A673 (cell line): ENCODE measurements around the gene MVK. TPM values are rescaled to one million over a fixed set of nuclear protein-coding genes. Genes with fewer than 3 reads are reported as not detected.

ENCODE experiments used
- BruUV-seq: library from RNA; stranded (reverse); fragments of 400-500 nt; replicated peaks from 2 replicates; lab custom pipeline; 2021; lab: Mats Ljungman, UMichigan
- CTCF ChIA-PET: fragments of 300-600 bp; sonication (Branson Sonifier 250); formaldehyde crosslinking; loops from one replicate; lab custom pipeline; 2022; ENCODE audit warnings: antibody characterized with exemption; lab: Charles Lee
- POLR2A ChIA-PET: fragments of 300-600 bp; sonication (Branson Sonifier 250); formaldehyde crosslinking; loops from one replicate; lab custom pipeline; 2022; ENCODE audit warnings: antibody characterized with exemption; ENCODE audit not compliant: low non-redundant PET; lab: Charles Lee
- DNase-seq: peaks from one replicate; pipeline ENCODE4 v3.0.0-alpha.2; 2015; ENCODE audit warnings: low spot score
- H3K27ac ChIP-seq: fragments of 200-600 bp; sonication (generic); 2 replicates; pipeline ENCODE4 v1.5.1; 2016; ENCODE audit warnings: mixed run types, low read depth, mild to moderate bottlenecking, mixed read lengths, antibody characterized with exemption, low read length; ENCODE audit not compliant: poor library complexity, severe bottlenecking
- H3K27me3 ChIP-seq: fragments of 200-600 bp; sonication (generic); replicated peaks from 2 replicates; pipeline ENCODE4 v1.6.1; 2017; ENCODE audit warnings: mixed run types, low read depth, mild to moderate bottlenecking, mixed read lengths, antibody characterized with exemption, low read length; ENCODE audit not compliant: insufficient read depth, poor library complexity
- H3K36me3 ChIP-seq: fragments of 200-600 bp; sonication (generic); 2 replicates; pipeline ENCODE4 v1.6.1; 2016; ENCODE audit warnings: mixed run types, mild to moderate bottlenecking, mixed read lengths, antibody characterized with exemption, low read length; ENCODE audit not compliant: insufficient read depth, poor library complexity, severe bottlenecking
- H3K4me1 ChIP-seq: fragments of 200-600 bp; sonication (generic); 2 replicates; pipeline ENCODE4 v1.6.1; 2017; ENCODE audit warnings: mixed run types, mild to moderate bottlenecking, mixed read lengths, antibody characterized with exemption, low read length; ENCODE audit not compliant: insufficient read depth, poor library complexity, severe bottlenecking
- H3K4me3 ChIP-seq: fragments of 200-600 bp; sonication (generic); 2 replicates; pipeline ENCODE4 v1.5.1; 2016; ENCODE audit warnings: low read depth, mixed run types, mild to moderate bottlenecking, mixed read lengths, low read length; ENCODE audit not compliant: poor library complexity, severe bottlenecking
- H3K9me3 ChIP-seq: fragments of 200-600 bp; sonication (generic); 2 replicates; pipeline ENCODE4 v1.6.1; 2016; ENCODE audit warnings: mixed run types, low read depth, mild to moderate bottlenecking, mixed read lengths, antibody characterized with exemption, low read length; ENCODE audit not compliant: poor library complexity, severe bottlenecking
- EZH2 ChIP-seq: fragments of 200-600 bp; sonication (generic); IDR thresholded peaks from 2 replicates; pipeline ENCODE4 v1.6.1; 2017; ENCODE audit warnings: borderline replicate concordance, low read depth, mild to moderate bottlenecking, mixed read lengths, antibody characterized with exemption, low read length; ENCODE audit not compliant: poor library complexity, severe bottlenecking
- intact Hi-C: fragments of 100-400 bp; cut with micrococcal nuclease; formaldehyde crosslinking; loops from one replicate; pipeline ENCODE4 v1.10.0; 2022; ENCODE audit not compliant: unreplicated experiment
- total RNA-seq: library from RNA; stranded (reverse); gene quantifications from 2 replicates; pipeline ENCODE4 v1.2.3, GENCODE V29; 2021
- TF ChIP-seq, protein P1 (sequence below): fragments of 300-800, 200-600 bp; sonication (generic); conservative IDR thresholded peaks from 2 replicates; pipeline ENCODE4 v1.5.1; 2017; ENCODE audit warnings: low read depth, mild to moderate bottlenecking, antibody characterized with exemption, low read length, moderate library complexity, mixed read lengths

MVK gene
- total RNA-seq, 1 experiment from 2014 or later, result 56.0 TPM

DNA sequence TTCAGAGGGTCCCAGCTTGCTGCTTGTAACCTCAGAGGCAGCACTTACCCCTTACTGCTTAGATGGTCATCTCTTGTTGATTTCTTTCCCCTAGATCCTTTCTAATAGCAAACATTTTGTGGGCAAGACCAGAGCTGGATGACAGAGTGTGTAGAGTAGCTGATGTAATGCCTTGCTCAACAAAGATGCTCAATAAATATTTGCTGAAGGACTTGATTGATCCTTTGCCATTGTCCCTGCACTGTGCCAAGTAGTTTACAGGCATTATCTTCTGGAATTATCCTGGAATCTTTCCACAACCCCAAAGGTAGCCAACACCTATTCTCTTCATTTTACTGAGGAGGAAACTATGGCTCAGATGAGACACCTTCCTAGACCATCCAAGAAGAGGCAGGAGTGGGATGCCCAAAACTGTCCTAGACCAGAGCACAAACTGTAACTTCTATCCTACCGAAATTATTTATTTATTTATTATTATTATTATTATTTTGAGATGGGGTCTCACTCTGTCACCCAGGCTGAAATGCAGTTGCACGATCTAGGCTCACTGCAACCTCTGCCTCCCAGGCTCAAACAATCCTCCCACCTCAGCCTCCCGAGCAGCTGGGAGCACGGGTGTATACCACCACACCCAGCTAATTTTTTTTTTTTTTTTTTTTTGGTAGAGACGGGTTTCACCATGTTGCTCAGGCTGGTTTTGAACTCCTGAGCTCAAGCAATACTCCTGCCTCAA is 1.7 kb upstream of the MVK start:
- peaks cover 65% of the 10 kb centered on the region for H3K36me3 ChIP-seq
- peak overlapping the region; percentile 68 for H3K4me3 ChIP-seq
- no peaks in the 10 kb centered on the region for H3K27me3 ChIP-seq
- DNase-seq, result no peak
- TF ChIP-seq EZH2, result no peak
- TF ChIP-seq, protein P1, sequence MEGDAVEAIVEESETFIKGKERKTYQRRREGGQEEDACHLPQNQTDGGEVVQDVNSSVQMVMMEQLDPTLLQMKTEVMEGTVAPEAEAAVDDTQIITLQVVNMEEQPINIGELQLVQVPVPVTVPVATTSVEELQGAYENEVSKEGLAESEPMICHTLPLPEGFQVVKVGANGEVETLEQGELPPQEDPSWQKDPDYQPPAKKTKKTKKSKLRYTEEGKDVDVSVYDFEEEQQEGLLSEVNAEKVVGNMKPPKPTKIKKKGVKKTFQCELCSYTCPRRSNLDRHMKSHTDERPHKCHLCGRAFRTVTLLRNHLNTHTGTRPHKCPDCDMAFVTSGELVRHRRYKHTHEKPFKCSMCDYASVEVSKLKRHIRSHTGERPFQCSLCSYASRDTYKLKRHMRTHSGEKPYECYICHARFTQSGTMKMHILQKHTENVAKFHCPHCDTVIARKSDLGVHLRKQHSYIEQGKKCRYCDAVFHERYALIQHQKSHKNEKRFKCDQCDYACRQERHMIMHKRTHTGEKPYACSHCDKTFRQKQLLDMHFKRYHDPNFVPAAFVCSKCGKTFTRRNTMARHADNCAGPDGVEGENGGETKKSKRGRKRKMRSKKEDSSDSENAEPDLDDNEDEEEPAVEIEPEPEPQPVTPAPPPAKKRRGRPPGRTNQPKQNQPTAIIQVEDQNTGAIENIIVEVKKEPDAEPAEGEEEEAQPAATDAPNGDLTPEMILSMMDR, result no peak
- CTCF ChIA-PET, result no interaction called here
- no TSS peak for BruUV-seq
- POLR2A ChIA-PET, result interaction anchor here (0.6 kb wide), 1 partner anchor 821 kb away, joined by 3 read pairs; no protein-coding TSS in a partner anchor
- intact Hi-C loops, result no loop called here
- H3K4me1 ChIP-seq, result peaks cover 4% of the 10 kb centered on the region
- H3K27ac ChIP-seq, result peak overlapping the region; percentile 96
- H3K9me3 ChIP-seq, result no peaks in the 10 kb centered on the region

DNA sequence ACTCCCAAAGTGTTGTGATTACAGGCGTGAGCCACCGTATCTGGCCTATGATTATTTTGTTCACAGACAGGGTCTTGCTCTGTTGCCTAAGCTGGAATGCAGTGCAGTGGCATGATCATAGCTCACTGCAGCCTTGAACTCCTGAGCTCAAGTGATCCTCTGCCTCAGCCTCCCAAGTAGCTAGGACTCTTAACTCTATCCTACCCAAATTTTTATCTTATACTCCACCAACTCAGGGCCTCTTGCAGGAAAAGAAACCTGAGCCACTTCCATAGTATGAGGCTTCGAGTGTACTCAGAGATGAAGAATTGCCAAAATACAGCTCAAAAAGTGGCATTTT is 1.1 kb upstream of the MVK start:
- Histone ChIP-seq H3K36me3 (peaks cover 66% of the 10 kb centered on the region), H3K27ac (peak overlapping the region; percentile 96), H3K4me1 (peaks cover 4% of the 10 kb centered on the region), H3K9me3 (no peaks in the 10 kb centered on the region), H3K27me3 (no peaks in the 10 kb centered on the region), H3K4me3 (peak overlapping the region; percentile 68)
- DNase-seq, result no peak
- no TSS peak for BruUV-seq
- POLR2A ChIA-PET, result no interaction called here
- CTCF ChIA-PET, result interaction anchor here (0.6 to 1.5 kb wide), 3 partner anchors 47 to 460 kb away, joined by 3 to 5 read pairs (median 3); no protein-coding TSS in a partner anchor
- TF ChIP-seq, protein P1, result no peak
- TF ChIP-seq EZH2, result no peak
- intact Hi-C loops, result no loop called here

DNA sequence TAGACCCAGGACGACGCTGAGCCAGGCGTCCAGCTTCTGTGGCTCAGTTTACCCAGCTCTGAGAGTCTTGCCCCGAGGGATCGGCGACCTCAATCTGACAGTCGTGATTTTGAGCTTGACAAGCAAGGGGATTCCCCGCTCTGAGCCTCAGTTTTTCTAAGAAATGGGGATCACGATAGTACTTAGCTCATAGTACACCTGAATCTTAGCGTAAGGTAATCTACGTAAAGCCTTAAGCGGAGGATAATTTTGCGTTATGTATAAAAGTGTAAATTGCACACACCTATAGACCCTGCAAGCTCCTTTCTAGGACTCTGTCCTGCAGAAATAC is 285 bp downstream of the MVK start:
- Histone ChIP-seq H3K4me3 (peak overlapping the region; percentile 68), H3K27ac (peak overlapping the region; percentile 96), H3K4me1 (peaks cover 4% of the 10 kb centered on the region), H3K27me3 (no peaks in the 10 kb centered on the region), H3K9me3 (no peaks in the 10 kb centered on the region), H3K36me3 (peaks cover 66% of the 10 kb centered on the region)
- intact Hi-C loops, result no loop called here
- no TSS peak for BruUV-seq
- POLR2A ChIA-PET, result interaction anchor here (0.6 to 0.7 kb wide), 2 partner anchors 30 to 629 kb away, joined by 4 to 6 read pairs; no protein-coding TSS in a partner anchor
- CTCF ChIA-PET, result interaction anchor here (0.8 to 1.5 kb wide), 5 partner anchors 24 to 462 kb away, joined by 3 to 5 read pairs (median 3); no protein-coding TSS in a partner anchor
- no peak for DNase-seq
- TF ChIP-seq, protein P1, result no peak
- TF ChIP-seq EZH2, result no peak
